NCI-H1694 (cell line): ENCODE results near the gene UBAC2.

Experiments
- DNase-seq: peaks from one replicate; lab custom pipeline; 2025; lab: John Stamatoyannopoulos, UW

The UBAC2 gene

GRCh38 chr13:99200432-99201167 is at the start of gene UBAC2:
TSS of gene UBAC2 (plus strand) at chr13:99200854. CDS start at chr13:99200909, 55 bp downstream.
- DNase-seq = peak; percentile 83

- no peak for DNase-seq
These were observed 49.1 kb upstream of the UBAC2 start for GRCh38 chr13:99151516-99151915.

- DNase-seq = no peak
These were observed 47.4 kb upstream of the UBAC2 start for GRCh38 chr13:99153219-99153618.

- no peak for DNase-seq
These were observed 46.6 kb upstream of the UBAC2 start for GRCh38 chr13:99154064-99154463.

GRCh38 chr13:99155821-99156220 is 44.8 kb upstream of the UBAC2 start:
- DNase-seq = no peak

GRCh38 chr13:99157046-99157445 is 43.6 kb upstream of the UBAC2 start:
- DNase-seq = no peak

- DNase-seq = no peak
These were observed 41.8 kb upstream of the UBAC2 start for GRCh38 chr13:99158846-99159245.

GRCh38 chr13:99159331-99160061 is 41.2 kb upstream of the UBAC2 start:
- DNase-seq = no peak

- DNase-seq = no peak
These were observed 40.2 kb upstream of the UBAC2 start for GRCh38 chr13:99160415-99160814.

GRCh38 chr13:99161512-99161911 is 39.1 kb upstream of the UBAC2 start:
- no peak for DNase-seq

- no peak for DNase-seq
These were observed 37.9 kb upstream of the UBAC2 start for GRCh38 chr13:99162567-99163361.

- DNase-seq = no peak
These were observed 36.4 kb upstream of the UBAC2 start for GRCh38 chr13:99164226-99164625.

GRCh38 chr13:99165753-99166587 is 34.7 kb upstream of the UBAC2 start:
- DNase-seq = no peak

- no peak for DNase-seq
These were observed 27.7 kb upstream of the UBAC2 start for GRCh38 chr13:99172951-99173350.

GRCh38 chr13:99173606-99174005 is 27.0 kb upstream of the UBAC2 start:
- no peak for DNase-seq

- DNase-seq = no peak
These were observed 26.0 kb upstream of the UBAC2 start for GRCh38 chr13:99174533-99175100.

- peak; percentile 54 for DNase-seq
These were observed 24.1 kb upstream of the UBAC2 start for GRCh38 chr13:99176309-99177276.

- no peak for DNase-seq
These were observed 22.0 kb upstream of the UBAC2 start for GRCh38 chr13:99178636-99179035.

GRCh38 chr13:99179460-99179859 is 21.2 kb upstream of the UBAC2 start:
- DNase-seq = no peak

- DNase-seq = no peak
These were observed 18.2 kb upstream of the UBAC2 start for GRCh38 chr13:99182439-99182838.
